ENCODE data around the gene SMPD2.

DNA sequence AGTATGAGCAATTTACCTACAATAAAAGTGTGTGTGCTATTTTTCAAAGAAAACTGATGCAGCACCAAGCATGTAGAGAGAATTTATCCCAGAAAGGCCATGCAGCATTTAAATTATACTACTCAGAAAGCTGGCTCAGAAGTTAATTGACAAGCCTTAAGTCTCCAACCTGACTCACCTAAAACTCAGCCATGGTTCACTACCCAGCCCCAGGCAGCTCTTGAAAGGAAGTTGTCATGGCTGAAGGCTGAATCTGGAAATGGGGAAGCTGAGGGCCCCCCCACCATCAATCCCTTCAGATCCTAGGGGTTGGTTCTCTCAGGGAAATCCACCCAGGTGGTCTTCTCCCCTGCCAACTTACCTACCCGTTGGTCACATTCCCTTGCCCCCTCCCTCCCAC, 19.8 kb upstream of the SMPD2 start:
- no peak for TF ChIP-seq POLR2A (IDR thresholded peaks at IDR 0.05; ENCODE audit: low read length)
- no peak for TF ChIP-seq GATA1 (IDR thresholded peaks at IDR 0.05; ENCODE audit: low read depth, low read length)
